HCT116 (cell line): ENCODE data around the gene ZNF469. TPM values are rescaled to one million over a fixed set of nuclear protein-coding genes. Genes with fewer than 3 reads are reported as not detected.

Source experiments
- ATAC-seq: fragments of 200-7000 bp; cut with Tn5 transposase; 2 replicates; pipeline ENCODE4 v1.9.1; 2020; ENCODE audit warnings: mild to moderate bottlenecking, moderate library complexity
- BruUV-seq: library from RNA; stranded (reverse); fragments of 400-500 nt; replicated peaks from 2 replicates; lab custom pipeline; 2021; lab: Mats Ljungman, UMichigan
- CTCF ChIA-PET: fragments of 300-600 bp; sonication (Branson Sonifier 250); formaldehyde crosslinking; loops from one replicate; lab custom pipeline; 2021; ENCODE audit warnings: antibody characterized with exemption; lab: Charles Lee
- POLR2A ChIA-PET: fragments of 300-600, 350-600 bp; sonication (Branson Sonifier 250); formaldehyde crosslinking; loops from one replicate; lab custom pipeline; 2021; ENCODE audit warnings: antibody characterized with exemption; lab: Charles Lee
- RAD21 ChIA-PET, 2 experiments: fragments of 300-600 bp; sonication (Branson Sonifier 250); formaldehyde crosslinking; loops; one replicate each; lab custom pipeline; 2023; ENCODE audit warnings: low total read pairs in 2 of 2; ENCODE audit not compliant: uncharacterized antibody in 2 of 2, unreplicated experiment in 2 of 2, low non-redundant PET in 1 of 2; lab: Charles Lee
- DNase-seq: peaks from one replicate; pipeline ENCODE4 v3.0.0-alpha.2; 2010; ENCODE audit warnings: low read depth, low spot score
- H2AFZ ChIP-seq: fragments of 200-600 bp; shearing (Covaris generic), sonication (generic); 2 replicates; pipeline ENCODE4 v1.6.1; 2017; ENCODE audit warnings: low read depth, mixed run types, mixed read lengths, antibody characterized with exemption, low read length; ENCODE audit not compliant: poor library complexity, severe bottlenecking
- H3K27ac ChIP-seq: 2 replicates; pipeline ENCODE4 v1.5.1; 2012; ENCODE audit warnings: low read depth, low read length
- H3K27me3 ChIP-seq: fragments of 200-600 bp; sonication (generic); 2 replicates; pipeline ENCODE4 v1.6.1; 2016; ENCODE audit warnings: mixed run types, low read length, mixed read lengths; ENCODE audit not compliant: insufficient read depth
- H3K36me3 ChIP-seq, 2 experiments: fragments of 200-500 bp in 1 of 2; fragments of 200-600 bp in 1 of 2; sonication (Bioruptor generic) in 1 of 2; sonication (generic) in 1 of 2; 2 replicates each; pipeline versions ENCODE4 v1.5.1 to v1.6.1; 2014 to 2016; ENCODE audit warnings: low read length in 2 of 2, inconsistent platforms in 1 of 2, mixed read lengths in 1 of 2, mixed run types in 1 of 2; ENCODE audit not compliant: insufficient read depth in 2 of 2, control insufficient read depth in 1 of 2
- H3K4me1 ChIP-seq, 2 experiments: fragments of 200-600 bp in 1 of 2; sonication (generic) in 1 of 2; 2 replicates each; pipeline versions ENCODE4 v1.5.1 to v1.6.1; 2012 to 2017; ENCODE audit warnings: low read length in 2 of 2, inconsistent platforms in 1 of 2, mild to moderate bottlenecking in 1 of 2, mixed read lengths in 1 of 2, mixed run types in 1 of 2, moderate library complexity in 1 of 2; ENCODE audit not compliant: insufficient read depth in 2 of 2, control insufficient read depth in 1 of 2
- H3K4me2 ChIP-seq: fragments of 200-600 bp; sonication (generic); 2 replicates; pipeline ENCODE4 v1.6.1; 2017; ENCODE audit warnings: mixed run types, low read length, mixed read lengths
- H3K4me3 ChIP-seq, 2 experiments: fragments of 200-600 bp in 1 of 2; sonication (generic) in 1 of 2; replicated peaks in 1 of 2; 2 replicates each; pipeline ENCODE4 v1.5.1; 2011 to 2016; ENCODE audit warnings: low read length in 2 of 2, control low read depth in 1 of 2, low read depth in 1 of 2, mild to moderate bottlenecking in 1 of 2, mixed read lengths in 1 of 2, mixed run types in 1 of 2
- H3K79me2 ChIP-seq: fragments of 200-600 bp; sonication (generic); 2 replicates; pipeline ENCODE4 v1.6.1; 2017; ENCODE audit warnings: mild to moderate bottlenecking, mixed run types, low read length, moderate library complexity, mixed read lengths; ENCODE audit not compliant: insufficient read depth
- H3K9ac ChIP-seq: fragments of 200-600 bp; sonication (generic); 2 replicates; pipeline ENCODE4 v1.6.1; 2016; ENCODE audit warnings: low read length, mixed read lengths
- H3K9me2 ChIP-seq: fragments of 200-600 bp; sonication (generic), shearing (Covaris generic); 2 replicates; pipeline ENCODE4 v1.6.1; 2017; ENCODE audit warnings: mixed run types, mild to moderate bottlenecking, moderate library complexity; ENCODE audit not compliant: insufficient read depth
- H3K9me3 ChIP-seq, 2 experiments: fragments of 200-500 bp in 1 of 2; fragments of 200-600 bp in 1 of 2; sonication (Bioruptor generic) in 1 of 2; sonication (generic) in 1 of 2; 2 replicates each; pipeline ENCODE4 v1.6.1; 2014 to 2017; ENCODE audit warnings: low read length in 2 of 2, mixed read lengths in 2 of 2, inconsistent platforms in 1 of 2, low read depth in 1 of 2, mild to moderate bottlenecking in 1 of 2, mixed run types in 1 of 2, moderate library complexity in 1 of 2; ENCODE audit not compliant: control insufficient read depth in 1 of 2, insufficient read depth in 1 of 2
- H4K20me1 ChIP-seq: fragments of 200-600 bp; sonication (generic), shearing (Covaris generic); 2 replicates; pipeline ENCODE4 v1.6.1; 2017; ENCODE audit warnings: mixed run types, mild to moderate bottlenecking, moderate library complexity; ENCODE audit not compliant: insufficient read depth
- CBX3 ChIP-seq: IDR thresholded peaks from 2 replicates; pipeline ENCODE4 v1.6.1; 2012; ENCODE audit warnings: low read depth
- CEBPB ChIP-seq: IDR thresholded peaks from 2 replicates; pipeline ENCODE4 v1.6.1; 2012; ENCODE audit warnings: low read depth
- ELF1 ChIP-seq: IDR thresholded peaks from 2 replicates; pipeline ENCODE4 v1.6.1; 2012; ENCODE audit warnings: low read depth, borderline replicate concordance
- EZH2 ChIP-seq: fragments of 200-600 bp; sonication (generic); IDR thresholded peaks from 2 replicates; pipeline ENCODE4 v1.6.1; 2017; ENCODE audit warnings: antibody characterized with exemption, mixed run types
- EZH2phosphoT487 ChIP-seq: fragments of 200-600 bp; IDR thresholded peaks from 2 replicates; pipeline ENCODE4 v1.6.1; 2018; ENCODE audit warnings: antibody characterized with exemption, borderline replicate concordance
- POLR2A ChIP-seq: IDR thresholded peaks from 2 replicates; pipeline ENCODE4 v1.7.0; 2011; ENCODE audit warnings: borderline replicate concordance; ENCODE audit not compliant: insufficient read depth, insufficient read length; ENCODE audit errors: extremely low read depth
- SP1 ChIP-seq: IDR thresholded peaks from 2 replicates; pipeline ENCODE4 v1.6.1; 2012; ENCODE audit warnings: low read depth
- TCF7L2 ChIP-seq: IDR thresholded peaks from 2 replicates; pipeline ENCODE4 v1.7.0; 2011; ENCODE audit warnings: borderline replicate concordance, inconsistent platforms; ENCODE audit not compliant: insufficient read depth, insufficient read length; ENCODE audit errors: extremely low read depth
- intact Hi-C: fragments of 100-400 bp; cut with micrococcal nuclease; formaldehyde crosslinking; loops from 2 replicates; pipeline ENCODE4 v1.10.0; 2022
- total RNA-seq: library from RNA; stranded (reverse); gene quantifications from one replicate; pipeline ENCODE4 v1.2.1, GENCODE V29; 2021; ENCODE audit not compliant: unreplicated experiment
- TF ChIP-seq, protein P1 (sequence below): IDR thresholded peaks from 2 replicates; pipeline ENCODE4 v1.6.1; 2012
- TF ChIP-seq, protein P2 (sequence below): IDR thresholded peaks from 2 replicates; pipeline ENCODE4 v1.6.1; 2012; ENCODE audit warnings: low read depth

Gene ZNF469
- total RNA-seq, 1 experiment from 2014 or later: 5.9 TPM

DNA sequence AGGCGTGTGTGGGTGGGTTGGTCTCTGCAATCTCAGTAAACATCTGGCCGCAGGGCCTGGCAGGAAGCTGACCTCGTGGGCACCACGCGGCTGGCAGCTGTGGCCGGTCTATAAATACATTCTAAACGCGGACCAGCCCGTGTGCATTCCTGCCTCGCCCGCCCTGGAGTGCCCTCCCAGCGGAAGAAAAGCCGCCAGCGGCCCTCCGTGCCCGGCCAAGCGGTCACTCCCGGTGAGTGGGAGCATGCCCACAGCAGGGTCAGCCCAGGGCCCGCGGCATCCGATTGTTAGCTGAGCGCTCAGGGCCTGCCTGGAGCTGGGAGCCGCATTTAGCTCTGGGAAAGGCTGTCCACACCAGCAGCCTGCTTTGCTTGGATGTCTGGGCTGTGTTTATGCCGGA is 10.3 kb downstream of the ZNF469 start:
- Histone ChIP-seq H3K27me3 (no peaks in the 10 kb centered on the region), H3K4me1 (peaks cover 0 to 4% of the 10 kb centered on the region in 2 experiments; a peak in 1 of 4 replicates), H2AFZ (no peak overlapping the region), H3K4me3 (no peak overlapping the region), H3K36me3 (peaks cover 0 to 4% of the 10 kb centered on the region in 2 experiments; a peak in 1 of 4 replicates), H3K9ac (no peak overlapping the region), H3K9me2 (no peaks in the 10 kb centered on the region), H3K9me3 (no peaks in the 10 kb centered on the region), H3K4me2 (no peak overlapping the region), H4K20me1 (no peaks in the 10 kb centered on the region), H3K79me2 (peaks cover 16% of the 10 kb centered on the region; the same call in 1 of the 2 replicates), H3K27ac (no peak overlapping the region)
- TF ChIP-seq EZH2phosphoT487: no peak
- no peak for TF ChIP-seq CBX3
- no peak for TF ChIP-seq SP1
- TF ChIP-seq, protein P1, sequence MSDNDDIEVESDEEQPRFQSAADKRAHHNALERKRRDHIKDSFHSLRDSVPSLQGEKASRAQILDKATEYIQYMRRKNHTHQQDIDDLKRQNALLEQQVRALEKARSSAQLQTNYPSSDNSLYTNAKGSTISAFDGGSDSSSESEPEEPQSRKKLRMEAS: no peak
- TF ChIP-seq CEBPB: no peak
- no peak for TF ChIP-seq ELF1
- RAD21 ChIA-PET: no interaction called here
- no peak for DNase-seq
- no TSS peak for BruUV-seq
- intact Hi-C loops: no loop called here
- ATAC-seq: no peak
- CTCF ChIA-PET: no interaction called here
- POLR2A ChIA-PET: no interaction called here

DNA sequence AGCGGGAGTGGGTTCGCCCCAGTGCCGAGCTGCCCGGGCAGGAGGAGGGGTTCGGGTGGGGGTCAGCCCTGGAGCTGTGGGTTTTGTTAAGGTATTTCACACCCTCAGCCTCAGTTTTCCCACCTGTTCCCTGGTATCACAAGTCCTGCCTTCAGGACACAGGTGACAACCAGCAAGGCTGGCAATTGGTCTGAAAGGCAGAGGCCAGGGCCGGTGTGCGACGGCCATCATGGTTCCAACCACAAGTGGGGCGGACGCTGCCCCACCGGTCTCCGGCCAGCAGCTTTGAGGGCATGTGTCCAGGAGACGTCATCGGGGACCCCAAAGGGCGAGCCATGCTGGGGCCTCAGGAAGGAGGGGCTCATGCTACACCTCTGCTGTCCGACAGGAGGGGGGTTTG is 10.8 kb downstream of the ZNF469 start:
- no TSS peak for BruUV-seq
- intact Hi-C loops: no loop called here

More for the DNA sequence above, 10.8 kb downstream of the ZNF469 start:
- peaks cover 0 to 4% of the 10 kb centered on the region in 2 experiments; a peak in 1 of 4 replicates for H3K4me1 ChIP-seq
- TF ChIP-seq POLR2A (no peak), TCF7L2 (no peak), EZH2 (no peak)
- TF ChIP-seq, protein P2, sequence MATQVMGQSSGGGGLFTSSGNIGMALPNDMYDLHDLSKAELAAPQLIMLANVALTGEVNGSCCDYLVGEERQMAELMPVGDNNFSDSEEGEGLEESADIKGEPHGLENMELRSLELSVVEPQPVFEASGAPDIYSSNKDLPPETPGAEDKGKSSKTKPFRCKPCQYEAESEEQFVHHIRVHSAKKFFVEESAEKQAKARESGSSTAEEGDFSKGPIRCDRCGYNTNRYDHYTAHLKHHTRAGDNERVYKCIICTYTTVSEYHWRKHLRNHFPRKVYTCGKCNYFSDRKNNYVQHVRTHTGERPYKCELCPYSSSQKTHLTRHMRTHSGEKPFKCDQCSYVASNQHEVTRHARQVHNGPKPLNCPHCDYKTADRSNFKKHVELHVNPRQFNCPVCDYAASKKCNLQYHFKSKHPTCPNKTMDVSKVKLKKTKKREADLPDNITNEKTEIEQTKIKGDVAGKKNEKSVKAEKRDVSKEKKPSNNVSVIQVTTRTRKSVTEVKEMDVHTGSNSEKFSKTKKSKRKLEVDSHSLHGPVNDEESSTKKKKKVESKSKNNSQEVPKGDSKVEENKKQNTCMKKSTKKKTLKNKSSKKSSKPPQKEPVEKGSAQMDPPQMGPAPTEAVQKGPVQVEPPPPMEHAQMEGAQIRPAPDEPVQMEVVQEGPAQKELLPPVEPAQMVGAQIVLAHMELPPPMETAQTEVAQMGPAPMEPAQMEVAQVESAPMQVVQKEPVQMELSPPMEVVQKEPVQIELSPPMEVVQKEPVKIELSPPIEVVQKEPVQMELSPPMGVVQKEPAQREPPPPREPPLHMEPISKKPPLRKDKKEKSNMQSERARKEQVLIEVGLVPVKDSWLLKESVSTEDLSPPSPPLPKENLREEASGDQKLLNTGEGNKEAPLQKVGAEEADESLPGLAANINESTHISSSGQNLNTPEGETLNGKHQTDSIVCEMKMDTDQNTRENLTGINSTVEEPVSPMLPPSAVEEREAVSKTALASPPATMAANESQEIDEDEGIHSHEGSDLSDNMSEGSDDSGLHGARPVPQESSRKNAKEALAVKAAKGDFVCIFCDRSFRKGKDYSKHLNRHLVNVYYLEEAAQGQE: no peak
- TF ChIP-seq, all 23 proteins: peak for 0
- no peaks in the 10 kb centered on the region for H4K20me1 ChIP-seq
- H3K9ac ChIP-seq: no peak overlapping the region
- H3K9me2 ChIP-seq: no peaks in the 10 kb centered on the region
- no peaks in the 10 kb centered on the region for H3K27me3 ChIP-seq
- H3K79me2 ChIP-seq: peaks cover 16% of the 10 kb centered on the region; the same call in 1 of the 2 replicates
- no peak overlapping the region for H3K27ac ChIP-seq
- POLR2A ChIA-PET: no interaction called here
- no peak for ATAC-seq
- no peak overlapping the region for H2AFZ ChIP-seq
- no peak overlapping the region for H3K4me2 ChIP-seq
- no peak overlapping the region for H3K4me3 ChIP-seq
- RAD21 ChIA-PET: no interaction called here
- H3K9me3 ChIP-seq: no peaks in the 10 kb centered on the region
- H3K36me3 ChIP-seq: peaks cover 0 to 4% of the 10 kb centered on the region in 2 experiments; a peak in 1 of 4 replicates
- CTCF ChIA-PET: no interaction called here
- no peak for DNase-seq
